Forelimb muscle (tissue), 1 donor: ENCODE data around the gene CCDC192. TPM values are rescaled to one million over a fixed set of nuclear protein-coding genes. Genes with fewer than 3 reads are reported as not detected.

Source experiments
- DNase-seq: peaks from one replicate; pipeline ENCODE4 v3.0.0-alpha.2; 2013; ENCODE audit warnings: low read depth
- polyA plus RNA-seq: library from polyadenylated mRNA; unstranded; fragments of 120-200 nt; gene quantifications from one replicate; pipeline ENCODE4 v1.2.1, GENCODE V29; 2013; ENCODE audit not compliant: insufficient read length

Gene CCDC192
- polyA plus RNA-seq, 1 donor, result 0.48 TPM

- no peak for DNase-seq
Measured at GRCh38 chr5:127981498-127981897, 278.3 kb downstream of the CCDC192 start.

- no peak for DNase-seq
Measured at GRCh38 chr5:127985811-127986325, 282.7 kb downstream of the CCDC192 start.

- no peak for DNase-seq
Measured at GRCh38 chr5:127987354-127988145, 284.4 kb downstream of the CCDC192 start.

- peak; percentile 52 for DNase-seq
Measured at GRCh38 chr5:127988146-127988760, 285.1 kb downstream of the CCDC192 start.

Other genes starting within 250 kb of the CCDC192 start
- gene PRRC1, start 185.8 kb upstream of the CCDC192 start, polyA plus RNA-seq, result 49.5 TPM
- 1.0 TPM for gene CTXN3, start 54.3 kb upstream of the CCDC192 start, polyA plus RNA-seq